GM12878 (cell line): Measurements from ENCODE around the gene REV3L. TPM values are rescaled to one million over a fixed set of nuclear protein-coding genes. Genes with fewer than 3 reads are reported as not detected.

ENCODE experiments used
- ATAC-seq: fragments of 200-7000 bp; cut with Tn5 transposase; 3 replicates; pipeline ENCODE4 v1.9.1; 2020; ENCODE audit warnings: mild to moderate bottlenecking, moderate library complexity
- BruUV-seq: library from RNA; stranded (reverse); fragments of 400-500 nt; replicated peaks from 2 replicates; lab custom pipeline; 2021; lab: Mats Ljungman, UMichigan
- CTCF ChIA-PET: fragments of 300-600 bp; sonication (Branson Sonifier 250); formaldehyde crosslinking; extraction: SDS; loops from one replicate; lab custom pipeline; 2021; ENCODE audit warnings: inconsistent platforms; lab: Yijun Ruan, JAX
- POLR2A ChIA-PET: fragments of 350-600 bp; formaldehyde crosslinking; extraction: SDS; loops from one replicate; lab custom pipeline; 2021; ENCODE audit warnings: inconsistent platforms; lab: Charles Lee
- RAD21 ChIA-PET: fragments of 300-600 bp; sonication (Branson Sonifier 250); formaldehyde crosslinking; loops from one replicate; lab custom pipeline; 2023; ENCODE audit warnings: antibody characterized with exemption; ENCODE audit not compliant: unreplicated experiment; lab: Charles Lee
- SMC1A ChIA-PET: fragments of 300-600 bp; sonication (Branson Sonifier 250); formaldehyde crosslinking; loops from one replicate; lab custom pipeline; 2023; ENCODE audit not compliant: unreplicated experiment, uncharacterized antibody; lab: Charles Lee
- DNase-seq: peaks from one replicate; pipeline ENCODE4 v3.0.0-alpha.2; 2011; ENCODE audit warnings: low read depth, low spot score
- FAIRE-seq: peaks from 3 replicates; lab custom pipeline; 2011; peaks lifted over from hg19 to GRCh38; lab: Jason Lieb, UNC
- H2AFZ ChIP-seq: 2 replicates; pipeline ENCODE4 v1.6.0; 2011; ENCODE audit warnings: low read depth, low read length, control low read depth; ENCODE audit not compliant: control insufficient read depth
- H3K27ac ChIP-seq: 2 replicates; pipeline ENCODE4 v1.5.1; 2011; ENCODE audit warnings: control low read depth; ENCODE audit not compliant: control insufficient read depth, insufficient read depth
- H3K27me3 ChIP-seq, 2 experiments: replicated peaks in 1 of 2; 2 replicates each; pipeline versions ENCODE4 v1.6.0 to v1.6.1; 2011; ENCODE audit warnings: low read length in 1 of 2; ENCODE audit not compliant: control insufficient read depth in 2 of 2, insufficient read depth in 2 of 2
- H3K36me3 ChIP-seq, 2 experiments: 2 replicates each; pipeline ENCODE4 v1.5.1; 2011; ENCODE audit warnings: low read length in 1 of 2; ENCODE audit not compliant: control insufficient read depth in 2 of 2, insufficient read depth in 2 of 2
- H3K4me1 ChIP-seq: 2 replicates; pipeline ENCODE4 v1.6.1; 2011; ENCODE audit warnings: mild to moderate bottlenecking, low read length, moderate library complexity, mixed read lengths; ENCODE audit not compliant: control insufficient read depth, insufficient read depth
- H3K4me2 ChIP-seq: 2 replicates; pipeline ENCODE4 v1.6.0; 2011; ENCODE audit warnings: control low read depth; ENCODE audit not compliant: control insufficient read depth, insufficient read depth
- H3K4me3 ChIP-seq: fragments of 200-600 bp; sonication (generic); 2 replicates; pipeline ENCODE4 v1.5.1; 2016
- H3K79me2 ChIP-seq: 2 replicates; pipeline ENCODE4 v1.6.0; 2011; ENCODE audit warnings: low read length; ENCODE audit not compliant: control insufficient read depth, insufficient read depth
- H3K9ac ChIP-seq: 2 replicates; pipeline ENCODE4 v1.8.0; 2011; ENCODE audit warnings: low read length, control low read depth, mixed read lengths; ENCODE audit not compliant: control insufficient read depth, insufficient read depth
- H3K9me3 ChIP-seq: replicated peaks from 3 replicates; pipeline ENCODE4 v1.5.1; 2011; ENCODE audit warnings: mild to moderate bottlenecking, low read length; ENCODE audit not compliant: control insufficient read depth, insufficient read depth
- H4K20me1 ChIP-seq: 2 replicates; pipeline ENCODE4 v1.6.0; 2011; ENCODE audit not compliant: control insufficient read depth, insufficient read depth
- CBX3 ChIP-seq: fragments of 200-600 bp; sonication (generic); IDR thresholded peaks from 2 replicates; pipeline ENCODE4 v1.6.1; 2016; ENCODE audit warnings: low read depth, borderline replicate concordance
- CEBPB ChIP-seq, 2 experiments: fragments of 150-350 bp in 1 of 2; IDR thresholded peaks; 2 replicates each; pipeline ENCODE4 v1.6.1; 2012 to 2014; ENCODE audit warnings: low read depth in 2 of 2, low read length in 2 of 2, borderline replicate concordance in 1 of 2, inconsistent platforms in 1 of 2
- CHD4 ChIP-seq: fragments of 200-600 bp; sonication (generic); IDR thresholded peaks from 2 replicates; pipeline ENCODE4 v1.6.1; 2016; ENCODE audit warnings: mild to moderate bottlenecking
- DPF2 ChIP-seq: fragments of 450-650 bp; IDR thresholded peaks from 2 replicates; pipeline ENCODE4 v1.6.1; 2017; ENCODE audit warnings: mild to moderate bottlenecking
- ETV6 ChIP-seq, 2 experiments: fragments of 450-650 bp in 1 of 2; IDR thresholded peaks in 1 of 2; conservative IDR thresholded peaks in 1 of 2; 2 replicates each; pipeline ENCODE4 v1.6.1; 2014; ENCODE audit warnings: antibody characterized with exemption in 1 of 2, borderline replicate concordance in 1 of 2, low read depth in 1 of 2, mild to moderate bottlenecking in 1 of 2, moderate library complexity in 1 of 2
- KLF5 ChIP-seq: fragments of 450-650 bp; IDR thresholded peaks from 2 replicates; pipeline ENCODE4 v1.6.1; 2014; ENCODE audit warnings: mild to moderate bottlenecking; ENCODE audit not compliant: partially characterized antibody
- MTA3 ChIP-seq: IDR thresholded peaks from 2 replicates; pipeline ENCODE4 v1.6.1; 2012; ENCODE audit warnings: low read length, inconsistent platforms, borderline replicate concordance
- MXI1 ChIP-seq: fragments of 150-350 bp; IDR thresholded peaks from 2 replicates; pipeline ENCODE4 v1.6.1; 2011; ENCODE audit warnings: low read depth, mild to moderate bottlenecking, inconsistent platforms, low read length, improper control_type of control experiment
- SMAD5 ChIP-seq: IDR thresholded peaks from 2 replicates; pipeline ENCODE4 v1.6.1; 2016; ENCODE audit warnings: antibody characterized with exemption, low read depth
- SUZ12 ChIP-seq: fragments of 200-600 bp; sonication (generic); IDR thresholded peaks from one replicate; pipeline ENCODE4 v1.6.1; 2018; ENCODE audit warnings: antibody characterized with exemption, mild to moderate bottlenecking; ENCODE audit not compliant: unreplicated experiment
- TBL1XR1 ChIP-seq: IDR thresholded peaks from 2 replicates; pipeline ENCODE4 v1.6.1; 2012; ENCODE audit warnings: low read depth, low read length, improper control_type of control experiment
- ZNF274 ChIP-seq: IDR thresholded peaks from one replicate; pipeline ENCODE4 v1.8.0; 2011; ENCODE audit not compliant: insufficient read length, insufficient read depth
- WGBS: methylation state at CpG from one replicate; pipeline ENCODE4 v1.1.6; 2016; ENCODE audit warnings: low lambda C conversion rate; ENCODE audit not compliant: insufficient replicate concordance, insufficient coverage; ENCODE audit errors: missing lambda C conversion rate; 5-methylcytosine and 5-hydroxymethylcytosine counted together
- in situ Hi-C: fragments of 300-500 bp; cut with MboI; formaldehyde crosslinking; loops from 9 replicates; pipeline ENCODE4 v1.14.3; 2018; ENCODE audit warnings: mixed read lengths
- intact Hi-C: fragments of 100-400 bp; cut with micrococcal nuclease; formaldehyde crosslinking; loops from one replicate; pipeline ENCODE4 v1.14.2; 2022; ENCODE audit not compliant: unreplicated experiment
- polyA plus RNA-seq, 11 experiments: library from polyadenylated mRNA; depleted of rRNA in 4 of 11; unstranded in 6 of 11; stranded (reverse) in 5 of 11; fragments of >200 nt; fragmentation: Nextera tagmentation in 4 of 11; fragmentation: Illumina TruSeq in 1 of 11; extraction: Ambion mirVana in 4 of 11; extraction: Trizol in 1 of 11; gene quantifications; 1 replicate in 1 of 11; 2 replicates in 10 of 11; pipeline versions ENCODE4 v1.2.1 to v1.2.3, GENCODE V29; 2011 to 2016; ENCODE audit warnings: inconsistent platforms in 2 of 11, missing spikeins in 2 of 11, low read depth in 1 of 11
- total RNA-seq, 4 experiments: library from RNA; depleted of rRNA in 3 of 4; stranded (reverse); fragments of >200 nt in 3 of 4; fragmentation: Illumina TruSeq in 1 of 4; extraction: Trizol in 1 of 4; gene quantifications; 2 replicates each; pipeline versions ENCODE4 v1.2.1 to v1.2.3, GENCODE V29; 2013 to 2021
- TF ChIP-seq, protein P1 (sequence below): fragments of 450-650 bp; IDR thresholded peaks from 2 replicates; pipeline ENCODE4 v1.6.1; 2017; ENCODE audit warnings: antibody characterized with exemption, mild to moderate bottlenecking, moderate library complexity
- TF ChIP-seq, protein P2 (sequence below): IDR thresholded peaks from 2 replicates; pipeline ENCODE4 v1.6.1; 2012; ENCODE audit warnings: low read depth, low read length, improper control_type of control experiment

REV3L gene
- total and polyA plus RNA-seq, 10 of the 15 experiments (the other 5 are each of a cell fraction or from before 2014, with no cell fraction given) = 7.6 to 33.6 (median 21.5) TPM

DNA sequence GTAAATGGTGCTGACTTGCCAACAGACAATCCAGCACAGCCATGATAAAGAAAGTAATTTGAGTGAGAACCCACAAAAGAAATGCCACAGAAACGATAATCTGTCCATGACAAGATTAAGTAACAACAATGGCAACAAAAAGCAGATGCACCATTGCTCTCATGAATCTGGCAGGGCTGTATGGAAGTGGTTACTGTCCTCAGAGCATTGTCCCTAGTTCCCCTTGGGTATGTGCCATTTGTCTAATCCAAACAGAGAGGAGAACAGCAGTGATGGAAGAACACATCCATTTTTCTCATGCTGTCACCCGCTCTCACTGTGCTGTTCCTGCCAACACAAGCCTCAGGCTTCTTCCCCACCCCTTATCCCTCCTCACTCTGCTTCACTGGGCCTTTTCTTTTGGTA lies 65.8 kb downstream of the REV3L start:
- SMC1A ChIA-PET = interaction anchor here (1.2 kb wide), 1 partner anchor 83 kb away, joined by 3 read pairs; no protein-coding TSS in a partner anchor
- Histone ChIP-seq H4K20me1 (no peaks in the 10 kb centered on the region), H3K27ac (no peak overlapping the region), H3K36me3 (peaks cover 3% of the 10 kb centered on the region in 2 experiments; a peak in 2 of 4 replicates)
- in situ Hi-C loops = no loop called here
- RAD21 ChIA-PET = no interaction called here
- TF ChIP-seq MTA3 = no peak
- no peak for TF ChIP-seq MXI1
- TF ChIP-seq CEBPB (IDR thresholded peaks at IDR 0.05; ENCODE audit: borderline replicate concordance in 1 of 2, low read depth in 2 of 2, low read length in 2 of 2) = no peak
- no peak for TF ChIP-seq TBL1XR1
- no peak for TF ChIP-seq CHD4
- TF ChIP-seq ETV6 (conservative IDR thresholded peaks at IDR 0.05 in 1 of 2, IDR thresholded peaks at IDR 0.05 in 1 of 2; ENCODE audit: borderline replicate concordance in 1 of 2, low read depth in 1 of 2) = no peak
- TF ChIP-seq, protein P1, sequence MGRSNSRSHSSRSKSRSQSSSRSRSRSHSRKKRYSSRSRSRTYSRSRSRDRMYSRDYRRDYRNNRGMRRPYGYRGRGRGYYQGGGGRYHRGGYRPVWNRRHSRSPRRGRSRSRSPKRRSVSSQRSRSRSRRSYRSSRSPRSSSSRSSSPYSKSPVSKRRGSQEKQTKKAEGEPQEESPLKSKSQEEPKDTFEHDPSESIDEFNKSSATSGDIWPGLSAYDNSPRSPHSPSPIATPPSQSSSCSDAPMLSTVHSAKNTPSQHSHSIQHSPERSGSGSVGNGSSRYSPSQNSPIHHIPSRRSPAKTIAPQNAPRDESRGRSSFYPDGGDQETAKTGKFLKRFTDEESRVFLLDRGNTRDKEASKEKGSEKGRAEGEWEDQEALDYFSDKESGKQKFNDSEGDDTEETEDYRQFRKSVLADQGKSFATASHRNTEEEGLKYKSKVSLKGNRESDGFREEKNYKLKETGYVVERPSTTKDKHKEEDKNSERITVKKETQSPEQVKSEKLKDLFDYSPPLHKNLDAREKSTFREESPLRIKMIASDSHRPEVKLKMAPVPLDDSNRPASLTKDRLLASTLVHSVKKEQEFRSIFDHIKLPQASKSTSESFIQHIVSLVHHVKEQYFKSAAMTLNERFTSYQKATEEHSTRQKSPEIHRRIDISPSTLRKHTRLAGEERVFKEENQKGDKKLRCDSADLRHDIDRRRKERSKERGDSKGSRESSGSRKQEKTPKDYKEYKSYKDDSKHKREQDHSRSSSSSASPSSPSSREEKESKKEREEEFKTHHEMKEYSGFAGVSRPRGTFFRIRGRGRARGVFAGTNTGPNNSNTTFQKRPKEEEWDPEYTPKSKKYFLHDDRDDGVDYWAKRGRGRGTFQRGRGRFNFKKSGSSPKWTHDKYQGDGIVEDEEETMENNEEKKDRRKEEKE = no peak
- TF ChIP-seq, protein P2, sequence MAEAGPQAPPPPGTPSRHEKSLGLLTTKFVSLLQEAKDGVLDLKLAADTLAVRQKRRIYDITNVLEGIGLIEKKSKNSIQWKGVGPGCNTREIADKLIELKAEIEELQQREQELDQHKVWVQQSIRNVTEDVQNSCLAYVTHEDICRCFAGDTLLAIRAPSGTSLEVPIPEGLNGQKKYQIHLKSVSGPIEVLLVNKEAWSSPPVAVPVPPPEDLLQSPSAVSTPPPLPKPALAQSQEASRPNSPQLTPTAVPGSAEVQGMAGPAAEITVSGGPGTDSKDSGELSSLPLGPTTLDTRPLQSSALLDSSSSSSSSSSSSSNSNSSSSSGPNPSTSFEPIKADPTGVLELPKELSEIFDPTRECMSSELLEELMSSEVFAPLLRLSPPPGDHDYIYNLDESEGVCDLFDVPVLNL = no peak
- no peak for TF ChIP-seq DPF2
- no peak for TF ChIP-seq KLF5
- TF ChIP-seq CBX3 = no peak
- no peak for TF ChIP-seq ZNF274
- TF ChIP-seq SMAD5 = no peak
- TF ChIP-seq SUZ12 = no peak
- TF ChIP-seq, all 136 proteins: peak for 0
- Histone ChIP-seq H3K9me3 (no peaks in the 10 kb centered on the region; the same call in 2 of the 3 replicates), H3K4me2 (no peak overlapping the region), H3K27me3 (no peaks in the 10 kb centered on the region), H3K4me1 (peaks cover 6% of the 10 kb centered on the region; the same call in 1 of the 2 replicates), H2AFZ (no peak overlapping the region), H3K9ac (no peak overlapping the region), H3K4me3 (no peak overlapping the region), H3K79me2 (peaks cover 39% of the 10 kb centered on the region)
- no peak for FAIRE-seq
- intact Hi-C loops = no loop called here
- CTCF ChIA-PET = no interaction called here
- no TSS peak for BruUV-seq
- 52% methylated on average over 2 of the region's 2 CpGs for WGBS
- peak; percentile 41 for ATAC-seq
- POLR2A ChIA-PET = no interaction called here
- no peak for DNase-seq
